Left ventricle myocardium superior (tissue), 1 donor: ENCODE measurements around the gene B3GLCT. TPM values are rescaled to one million over a fixed set of nuclear protein-coding genes. Genes with fewer than 3 reads are reported as not detected.

Experiments
- ATAC-seq: fragments of 200-7000 bp; cut with Tn5 transposase; one replicate; pipeline ENCODE4 v1.9.1; 2020; ENCODE audit warnings: mild to moderate bottlenecking, moderate library complexity
- DNase-seq: peaks from one replicate; pipeline ENCODE4 v3.0.0-alpha.2; 2020
- intact Hi-C: fragments of 100-400 bp; cut with micrococcal nuclease; formaldehyde crosslinking; loops from one replicate; pipeline ENCODE4 v1.11.0; 2022
- total RNA-seq: library from RNA; stranded (reverse); fragmentation: NEBNext Ultra II Directional; extraction: Animal tissue kit (Norgen Biotek cat#: 25700); gene quantifications from one replicate; pipeline ENCODE4 v1.2.1, GENCODE V29; 2021
- donor health status: DM: no; HTN: yes; CAD: no; lungs with severe emphysema.

B3GLCT gene
- total RNA-seq, 1 donor from 2014 or later = 20.3 TPM

DNA sequence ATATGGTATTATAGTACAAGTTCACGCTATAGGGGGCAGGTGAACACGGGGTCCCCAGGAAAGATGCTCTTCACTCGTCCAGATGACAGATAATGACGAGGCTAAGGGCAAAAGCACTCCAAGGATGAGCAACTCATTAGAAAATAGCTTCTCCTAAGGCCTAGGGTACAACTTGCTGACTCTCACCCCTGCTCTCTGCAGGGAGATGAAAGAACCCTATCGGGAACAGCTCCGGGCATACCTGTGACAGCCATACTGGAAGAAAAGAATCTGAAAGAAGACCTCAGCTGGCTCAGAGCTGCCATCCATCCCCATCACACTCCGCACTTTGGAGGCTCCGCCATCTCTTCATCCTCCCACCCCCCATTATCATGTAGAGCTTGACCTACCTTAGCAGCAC is 20.5 kb upstream of the B3GLCT start:
- ATAC-seq (no peak), DNase-seq (no peak)
- intact Hi-C loops = no loop called here

DNA sequence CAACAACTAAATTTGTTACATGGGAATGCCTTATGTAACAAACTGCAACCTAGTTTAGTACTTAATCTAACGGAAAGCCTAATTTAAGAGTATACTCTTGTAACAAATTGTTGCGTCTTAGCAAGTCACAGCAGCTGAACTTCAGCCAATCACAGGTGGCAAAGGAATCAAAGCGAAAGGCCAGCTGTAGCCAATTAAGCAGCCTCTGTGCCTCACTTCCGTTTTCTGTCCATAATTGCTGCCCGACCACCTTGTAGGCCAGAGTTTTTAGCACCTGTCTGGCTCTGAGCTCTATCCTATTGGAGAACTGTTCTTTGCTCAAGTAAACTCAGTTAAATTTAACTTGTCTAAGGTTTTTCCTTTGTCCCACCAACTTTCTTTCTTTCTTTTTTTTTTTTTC is 20.0 kb upstream of the B3GLCT start:
- ATAC-seq (no peak), DNase-seq (no peak)
- intact Hi-C loops = no loop called here

- intact Hi-C loops = no loop called here
- DNase-seq (no peak), ATAC-seq (no peak)
Observed at GRCh38 chr13:31182987-31183386, 16.8 kb upstream of the B3GLCT start.

DNA sequence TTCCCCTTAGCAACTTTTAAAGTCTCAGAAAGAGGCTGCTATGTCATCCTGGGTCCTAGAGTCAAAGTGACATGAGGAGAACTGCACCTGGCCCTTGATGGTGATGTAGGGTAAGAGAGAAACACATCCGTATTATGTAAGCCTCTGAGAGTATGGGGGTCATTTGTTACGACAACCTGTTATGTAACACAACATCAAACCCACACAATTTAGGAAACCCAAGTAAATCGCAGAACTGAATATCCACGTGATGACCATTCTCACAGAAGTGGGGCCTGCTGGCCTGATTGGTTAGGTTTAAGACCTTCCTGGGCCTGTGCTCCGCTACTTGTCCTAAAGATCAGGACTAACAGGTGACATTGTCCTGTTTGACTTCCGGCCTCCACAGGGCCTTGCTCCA is 15.3 kb upstream of the B3GLCT start:
- DNase-seq = no peak
- no peak for ATAC-seq
- intact Hi-C loops = no loop called here

DNA sequence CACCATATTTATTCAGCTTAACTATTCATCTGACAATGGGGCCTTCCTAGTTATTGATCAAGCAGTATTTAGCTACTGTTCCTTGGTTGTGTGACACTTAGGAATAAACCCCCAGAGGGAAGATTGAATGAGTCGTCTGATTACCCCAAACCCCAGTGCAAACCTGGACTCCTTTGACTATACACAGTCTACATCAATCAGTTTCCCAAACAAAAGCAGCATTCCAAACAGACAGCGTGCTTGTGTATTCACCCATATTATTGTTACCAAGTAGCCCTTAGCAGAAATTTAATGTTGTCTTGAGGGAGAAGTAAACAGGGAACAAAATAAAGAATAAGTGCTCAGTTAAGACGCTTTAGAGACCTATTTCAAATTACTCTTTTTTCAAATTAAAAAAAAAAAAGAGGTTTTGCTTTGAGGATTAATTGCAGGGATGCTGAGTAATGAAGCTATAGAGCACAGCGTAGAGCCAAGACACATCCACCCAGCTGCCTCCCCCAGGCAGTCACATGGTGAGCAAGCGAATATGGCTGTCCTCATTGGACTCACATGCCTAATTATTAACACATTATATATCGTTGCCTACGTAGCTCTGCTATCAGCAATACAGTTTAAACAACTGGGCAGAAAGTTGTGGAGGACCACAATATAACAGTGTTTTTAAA is 14.7 kb upstream of the B3GLCT start:
- intact Hi-C loops = no loop called here
- no peak for ATAC-seq
- no peak for DNase-seq

GRCh38 chr13:31191748-31192147 is 8.0 kb upstream of the B3GLCT start:
- ATAC-seq = no peak
- intact Hi-C loops = no loop called here

DNA sequence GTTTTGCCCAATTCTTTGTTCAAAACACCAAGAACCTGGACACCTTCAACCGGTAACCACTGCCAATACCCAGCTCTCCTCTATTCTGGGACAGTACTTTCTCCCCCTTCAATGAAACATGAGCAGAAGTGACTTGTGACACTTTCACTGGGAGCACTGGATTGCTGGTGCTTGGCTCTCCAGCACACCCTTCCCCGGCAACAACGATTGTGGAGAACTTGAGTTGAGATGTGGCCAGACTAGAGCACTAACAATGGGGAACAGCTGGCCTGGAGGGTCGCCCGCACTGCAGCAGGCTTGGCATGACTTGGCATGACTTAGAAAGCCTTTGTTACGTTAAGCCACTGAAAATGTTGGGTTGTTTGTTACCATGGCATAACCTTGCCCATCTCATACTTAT is 7.5 kb upstream of the B3GLCT start:
- DNase-seq (no peak), ATAC-seq (no peak)
- intact Hi-C loops = no loop called here

More at GRCh38 chr13:31191748-31192147, 8.0 kb upstream of the B3GLCT start:
- no peak for DNase-seq

- DNase-seq = no peak
- ATAC-seq = no peak
- intact Hi-C loops = no loop called here
Observed at GRCh38 chr13:31195616-31196015, 4.2 kb upstream of the B3GLCT start.

GRCh38 chr13:31196992-31197391 is 2.8 kb upstream of the B3GLCT start:
- intact Hi-C loops = no loop called here
- DNase-seq (no peak), ATAC-seq (no peak)

DNA sequence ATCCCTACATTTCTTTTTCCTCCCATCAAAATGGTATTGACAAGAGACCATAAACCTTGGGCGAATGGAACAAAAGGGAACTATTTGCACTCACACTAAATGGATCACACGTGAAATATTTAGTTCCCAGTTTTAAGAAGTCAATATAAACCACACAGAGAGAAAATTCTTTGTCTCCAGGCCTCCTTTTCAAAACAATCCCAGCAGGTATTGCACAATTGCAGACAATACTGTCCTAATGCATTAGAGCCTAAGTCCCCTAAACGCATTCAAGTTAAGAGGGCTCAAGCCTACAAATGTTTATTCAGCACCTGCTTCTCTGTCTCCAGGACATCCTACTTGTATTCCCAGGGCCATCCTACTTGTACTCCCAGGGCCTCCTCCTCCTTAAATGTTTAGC is 1.3 kb upstream of the B3GLCT start:
- intact Hi-C loops = no loop called here
- ATAC-seq (no peak), DNase-seq (no peak)

DNA sequence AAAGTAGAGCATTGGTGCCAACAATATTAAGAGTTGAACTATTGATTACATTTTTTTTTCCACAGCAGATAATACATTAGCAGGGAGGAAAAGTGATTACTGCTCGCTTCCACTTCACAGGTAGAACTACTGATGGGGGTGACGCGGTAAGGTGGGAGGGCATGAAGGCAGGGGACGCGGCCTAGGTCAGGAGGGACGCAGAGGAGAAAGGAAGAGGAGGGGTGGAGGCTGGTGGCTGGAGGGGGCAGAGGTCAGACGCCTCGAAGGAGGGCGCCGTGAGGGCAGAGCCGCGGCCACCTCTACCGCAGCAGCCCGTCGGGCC is 287 bp upstream of the B3GLCT start:
- DNase-seq (no peak), ATAC-seq (no peak)
- intact Hi-C loops = no loop called here

GRCh38 chr13:31200637-31200971 is 829 bp downstream of the B3GLCT start:
- peak; percentile 60 for ATAC-seq
- intact Hi-C loops = no loop called here
- DNase-seq = peak; percentile 76

- DNase-seq = peak; percentile 35
- intact Hi-C loops = no loop called here
- peak; percentile 46 for ATAC-seq
Observed at GRCh38 chr13:31201341-31202031, 1.7 kb downstream of the B3GLCT start.

- DNase-seq = no peak
- intact Hi-C loops = no loop called here
- ATAC-seq = no peak
Observed at GRCh38 chr13:31204592-31204991, 4.8 kb downstream of the B3GLCT start.

- DNase-seq = peak; percentile 78
- intact Hi-C loops = no loop called here
- peak; percentile 74 for ATAC-seq
Observed at GRCh38 chr13:31207661-31208552, 8.1 kb downstream of the B3GLCT start.

GRCh38 chr13:31208559-31209122 is 8.9 kb downstream of the B3GLCT start:
- ATAC-seq (peak; percentile 6), DNase-seq (no peak)
- intact Hi-C loops = no loop called here

DNA sequence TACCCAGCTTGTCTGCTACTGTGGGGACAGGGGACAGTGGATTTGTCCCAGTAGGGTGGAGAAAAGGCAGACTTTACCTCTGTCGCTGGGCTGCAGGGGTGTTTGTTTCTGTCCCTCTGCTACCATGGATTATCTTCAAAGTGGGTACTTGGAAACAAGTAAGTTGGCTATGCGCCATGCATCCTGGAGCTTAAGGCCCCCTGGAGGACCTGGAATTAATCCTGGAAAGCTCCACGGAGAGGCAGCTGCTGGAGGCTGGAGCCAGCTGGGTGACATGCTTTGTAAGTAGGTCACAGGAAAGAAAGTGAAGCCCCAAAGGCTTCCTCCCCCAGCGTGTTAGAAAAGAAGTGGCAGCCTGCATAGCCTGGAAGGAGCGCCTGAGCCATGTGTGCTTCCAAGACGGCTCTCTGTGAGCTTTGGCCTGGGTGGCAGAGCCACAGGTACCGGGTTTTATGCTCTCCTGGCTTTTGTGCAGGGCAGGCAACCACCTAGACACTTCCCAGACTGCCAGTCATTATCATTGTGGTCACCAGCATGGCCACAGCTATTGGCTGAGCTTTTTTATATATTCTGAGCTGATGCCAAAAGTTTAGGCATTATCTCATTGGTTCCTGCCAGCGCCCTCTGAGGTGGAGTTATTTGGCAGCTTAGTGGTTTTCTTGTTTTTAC is 9.5 kb downstream of the B3GLCT start:
- intact Hi-C loops = no loop called here
- ATAC-seq (peak; percentile 82), DNase-seq (peak; percentile 77)

DNA sequence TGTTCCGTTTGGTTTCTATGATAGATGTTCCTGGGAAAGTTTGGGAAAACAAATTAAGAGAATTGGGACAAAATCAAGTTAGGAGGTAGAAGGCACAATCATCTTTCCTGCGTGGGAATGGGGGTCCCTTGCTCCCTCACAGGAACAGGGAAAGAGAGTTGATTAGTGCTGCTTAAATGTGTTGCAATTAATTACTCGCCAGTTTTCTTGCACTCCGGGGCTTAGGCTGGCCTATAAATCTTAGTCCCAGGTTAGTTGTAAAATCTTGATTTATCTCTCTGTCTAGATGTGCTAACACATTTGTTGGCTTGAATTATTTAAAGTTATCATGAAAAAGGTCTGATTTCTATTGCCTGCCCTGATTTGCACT is 10.1 kb downstream of the B3GLCT start:
- ATAC-seq = no peak
- intact Hi-C loops = no loop called here
- no peak for DNase-seq

GRCh38 chr13:31213651-31214289 is 14.0 kb downstream of the B3GLCT start:
- DNase-seq (no peak), ATAC-seq (no peak)
- intact Hi-C loops = no loop called here
